Esophagus muscularis mucosa (tissue), 4 donors: ENCODE measurements around the gene ADGRV1.

Experiments used
- EP300 ChIP-seq: sonication (generic); formaldehyde crosslinking; IDR thresholded peaks from one replicate; pipeline ENCODE4 v1.6.1; 2017; ENCODE audit warnings: antibody characterized with exemption
- POLR2A ChIP-seq: fragments of 450-650 bp; IDR thresholded peaks from one replicate; pipeline ENCODE4 v1.6.1; 2017; ENCODE audit warnings: antibody characterized with exemption, moderate library complexity, mild to moderate bottlenecking, low read depth
- POLR2AphosphoS5 ChIP-seq, 2 donors: sonication (generic); formaldehyde crosslinking; IDR thresholded peaks; one replicate each; pipeline ENCODE4 v1.6.1; 2017; ENCODE audit warnings: antibody characterized with exemption in 2 of 2
- TF ChIP-seq, protein P1 (sequence below), 3 experiments: fragments of 200-600 bp in 2 of 3; fragments of 450-650 bp in 1 of 3; sonication (generic) in 2 of 3; IDR thresholded peaks; one replicate each; pipeline ENCODE4 v1.5.1; 2017 to 2019; ENCODE audit warnings: antibody characterized with exemption in 3 of 3, mild to moderate bottlenecking in 2 of 3, moderate library complexity in 1 of 3

- TF ChIP-seq POLR2AphosphoS5 (IDR thresholded peaks at IDR 0.05) (no peak), POLR2A (no peak), EP300 (no peak)
- TF ChIP-seq, protein P1, sequence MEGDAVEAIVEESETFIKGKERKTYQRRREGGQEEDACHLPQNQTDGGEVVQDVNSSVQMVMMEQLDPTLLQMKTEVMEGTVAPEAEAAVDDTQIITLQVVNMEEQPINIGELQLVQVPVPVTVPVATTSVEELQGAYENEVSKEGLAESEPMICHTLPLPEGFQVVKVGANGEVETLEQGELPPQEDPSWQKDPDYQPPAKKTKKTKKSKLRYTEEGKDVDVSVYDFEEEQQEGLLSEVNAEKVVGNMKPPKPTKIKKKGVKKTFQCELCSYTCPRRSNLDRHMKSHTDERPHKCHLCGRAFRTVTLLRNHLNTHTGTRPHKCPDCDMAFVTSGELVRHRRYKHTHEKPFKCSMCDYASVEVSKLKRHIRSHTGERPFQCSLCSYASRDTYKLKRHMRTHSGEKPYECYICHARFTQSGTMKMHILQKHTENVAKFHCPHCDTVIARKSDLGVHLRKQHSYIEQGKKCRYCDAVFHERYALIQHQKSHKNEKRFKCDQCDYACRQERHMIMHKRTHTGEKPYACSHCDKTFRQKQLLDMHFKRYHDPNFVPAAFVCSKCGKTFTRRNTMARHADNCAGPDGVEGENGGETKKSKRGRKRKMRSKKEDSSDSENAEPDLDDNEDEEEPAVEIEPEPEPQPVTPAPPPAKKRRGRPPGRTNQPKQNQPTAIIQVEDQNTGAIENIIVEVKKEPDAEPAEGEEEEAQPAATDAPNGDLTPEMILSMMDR (IDR thresholded peaks at IDR 0.05) = no peak
Measured at GRCh38 chr5:90581956-90582355, 23.4 kb downstream of the ADGRV1 start.
